ENCODE measurements around the gene ENG. TPM values are rescaled to one million over a fixed set of nuclear protein-coding genes. Genes with fewer than 3 reads are reported as not detected.

ENG gene
- total RNA-seq, 3 donors from 2014 or later, result 18.3 to 35.5 (median 34.8) TPM

DNA sequence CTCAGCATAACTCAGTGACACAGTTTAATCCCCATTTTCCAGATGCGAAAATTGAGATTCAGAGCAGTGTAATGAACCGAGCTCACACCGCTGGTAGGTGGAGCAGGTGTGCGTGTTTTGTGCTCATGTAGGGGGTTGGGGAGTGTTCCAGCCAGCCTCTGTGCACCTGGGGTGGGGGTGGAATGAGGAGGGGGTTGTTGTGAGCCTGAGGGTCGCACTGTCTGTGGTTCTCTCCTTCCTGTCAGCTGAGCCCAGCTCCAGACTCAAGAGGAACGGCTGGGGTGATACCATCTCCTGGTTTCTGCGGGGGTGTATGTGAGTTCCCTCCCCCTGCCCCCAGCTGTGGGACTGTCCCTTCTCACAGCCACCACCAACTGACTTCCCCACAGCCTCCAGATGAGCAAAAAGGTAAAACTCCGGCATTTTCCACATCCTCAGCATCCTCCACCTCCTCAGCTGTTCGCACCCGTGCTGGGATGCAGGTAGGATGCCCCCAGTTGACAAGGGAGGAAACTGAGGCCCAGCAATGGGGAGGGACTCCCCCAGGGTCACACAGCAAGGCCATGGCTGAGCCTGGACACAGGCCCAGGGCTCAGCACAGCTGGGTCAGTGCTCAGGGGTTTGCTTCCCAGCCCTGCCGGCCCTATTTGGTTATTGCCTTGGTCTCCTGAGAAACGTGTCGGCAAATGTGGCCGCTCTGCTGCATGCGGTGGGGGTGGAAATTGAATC lies 78.1 kb downstream of the ENG start:
- Histone ChIP-seq H3K9me3 (no peaks in the 10 kb centered on the region), H3K36me3 (ENCODE audit: low read depth) (no peaks in the 10 kb centered on the region), H3K4me3 (no peak overlapping the region), H3K4me1 (ENCODE audit: low read depth) (peaks cover 7% of the 10 kb centered on the region)
- DNase-seq (peak; percentile 64 to 81 (median 64)), ATAC-seq (peak; percentile 59)
- intact Hi-C loops (cut with DNase I, micrococcal nuclease), result no loop called here
- no peak for TF ChIP-seq CTCF (IDR thresholded peaks at IDR 0.05)

GRCh38 chr9:127773981-127774380 lies 80.5 kb downstream of the ENG start:
- H3K36me3 ChIP-seq (ENCODE audit: low read depth), result no peaks in the 10 kb centered on the region
- H3K9me3 ChIP-seq, result no peaks in the 10 kb centered on the region
- no peak overlapping the region for H3K4me3 ChIP-seq
- DNase-seq (peak in 1 of 3 donors; percentile 51), ATAC-seq (no peak)
- intact Hi-C loops (cut with DNase I, micrococcal nuclease), result no loop called here
- H3K4me1 ChIP-seq (ENCODE audit: low read depth), result peaks cover 14% of the 10 kb centered on the region
- no peak for TF ChIP-seq CTCF (IDR thresholded peaks at IDR 0.05)

DNA sequence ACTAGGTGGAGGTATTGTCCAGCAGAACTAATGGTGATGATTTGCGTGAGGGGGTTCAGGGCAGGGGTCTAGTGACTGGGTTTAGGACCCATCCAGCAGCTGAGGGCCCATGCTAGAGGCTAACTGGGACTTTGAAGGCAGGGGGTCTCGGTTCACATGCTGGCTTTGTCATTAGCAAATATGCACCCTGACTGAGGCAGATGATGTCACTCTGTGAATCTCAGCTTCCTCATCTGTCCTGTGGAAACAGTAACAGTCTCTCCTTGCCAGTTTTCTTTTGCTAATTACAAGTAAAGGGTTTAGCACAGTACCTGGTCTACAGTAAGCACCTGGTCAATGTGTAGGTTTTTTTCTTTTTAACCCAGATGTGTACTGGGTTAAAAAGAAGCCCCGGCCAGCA lies 81.2 kb downstream of the ENG start:
- TF ChIP-seq CTCF (IDR thresholded peaks at IDR 0.05), result no peak
- no peak for ATAC-seq
- no peak for DNase-seq
- intact Hi-C loops (cut with DNase I, micrococcal nuclease), result no loop called here
- H3K9me3 ChIP-seq, result no peaks in the 10 kb centered on the region
- peaks cover 14% of the 10 kb centered on the region for H3K4me1 ChIP-seq (ENCODE audit: low read depth)
- H3K4me3 ChIP-seq, result no peak overlapping the region
- H3K36me3 ChIP-seq (ENCODE audit: low read depth), result no peaks in the 10 kb centered on the region

GRCh38 chr9:127772603-127773002 lies 81.9 kb downstream of the ENG start:
- intact Hi-C loops (cut with DNase I, micrococcal nuclease), result no loop called here
- no peaks in the 10 kb centered on the region for H3K36me3 ChIP-seq (ENCODE audit: low read depth)
- ATAC-seq (no peak), DNase-seq (no peak)
- H3K9me3 ChIP-seq, result no peaks in the 10 kb centered on the region
- peaks cover 14% of the 10 kb centered on the region for H3K4me1 ChIP-seq (ENCODE audit: low read depth)
- no peak overlapping the region for H3K4me3 ChIP-seq
- no peak for TF ChIP-seq CTCF (IDR thresholded peaks at IDR 0.05)

DNA sequence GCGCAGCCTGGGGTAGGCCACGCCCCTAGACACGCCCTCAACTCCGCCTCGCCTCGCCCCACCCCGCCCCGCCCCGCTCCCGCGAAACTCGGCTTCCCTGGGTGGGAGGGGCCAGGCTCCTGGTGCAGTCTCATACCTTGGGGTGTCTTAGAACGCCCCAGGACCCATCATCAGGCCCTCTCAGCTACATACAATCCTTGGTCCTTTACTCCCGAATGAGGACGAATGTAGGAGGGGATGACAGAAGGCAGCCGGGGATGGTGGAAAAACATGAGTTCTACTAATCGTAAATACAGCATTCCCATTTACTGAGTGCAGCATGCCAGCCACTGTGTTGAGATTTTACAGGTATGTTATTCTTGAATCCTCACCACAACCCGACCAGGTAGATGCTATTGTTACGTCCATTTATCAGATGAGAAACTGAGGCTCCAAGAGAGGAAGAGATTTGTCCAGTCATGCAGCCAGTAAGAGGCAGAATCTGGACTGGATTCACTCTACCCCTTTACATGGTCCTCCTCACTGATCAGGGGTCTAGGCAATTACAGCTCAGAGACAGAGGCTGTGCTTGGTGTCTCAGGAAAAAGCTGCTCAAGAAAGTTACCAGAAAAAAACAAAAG lies 82.8 kb downstream of the ENG start:
- Histone ChIP-seq H3K9me3 (no peaks in the 10 kb centered on the region), H3K4me3 (peak overlapping the region; percentile 6), H3K4me1 (ENCODE audit: low read depth) (peaks cover 14% of the 10 kb centered on the region), H3K36me3 (ENCODE audit: low read depth) (no peaks in the 10 kb centered on the region)
- ATAC-seq (no peak), DNase-seq (no peak)
- TF ChIP-seq CTCF (IDR thresholded peaks at IDR 0.05), result no peak
- intact Hi-C loops (cut with DNase I, micrococcal nuclease), result no loop called here

Data from mucosa of descending colon (tissue), 3 donors.